GM18870 (cell line): Measurements from ENCODE around the gene PCDHB16.
"Not testable (repeated sequence)": the region's sequence is repeated elsewhere in the genome, so short reads cannot be mapped to it uniquely, and the experiment has no call there.

Experiments used
- ATAC-seq: cut with Tn5 transposase; IDR thresholded peaks from one replicate; pipeline ENCODE4 v1.9.1; 2021; ENCODE audit warnings: moderate library complexity; ENCODE audit not compliant: unreplicated experiment

Gene PCDHB16

DNA sequence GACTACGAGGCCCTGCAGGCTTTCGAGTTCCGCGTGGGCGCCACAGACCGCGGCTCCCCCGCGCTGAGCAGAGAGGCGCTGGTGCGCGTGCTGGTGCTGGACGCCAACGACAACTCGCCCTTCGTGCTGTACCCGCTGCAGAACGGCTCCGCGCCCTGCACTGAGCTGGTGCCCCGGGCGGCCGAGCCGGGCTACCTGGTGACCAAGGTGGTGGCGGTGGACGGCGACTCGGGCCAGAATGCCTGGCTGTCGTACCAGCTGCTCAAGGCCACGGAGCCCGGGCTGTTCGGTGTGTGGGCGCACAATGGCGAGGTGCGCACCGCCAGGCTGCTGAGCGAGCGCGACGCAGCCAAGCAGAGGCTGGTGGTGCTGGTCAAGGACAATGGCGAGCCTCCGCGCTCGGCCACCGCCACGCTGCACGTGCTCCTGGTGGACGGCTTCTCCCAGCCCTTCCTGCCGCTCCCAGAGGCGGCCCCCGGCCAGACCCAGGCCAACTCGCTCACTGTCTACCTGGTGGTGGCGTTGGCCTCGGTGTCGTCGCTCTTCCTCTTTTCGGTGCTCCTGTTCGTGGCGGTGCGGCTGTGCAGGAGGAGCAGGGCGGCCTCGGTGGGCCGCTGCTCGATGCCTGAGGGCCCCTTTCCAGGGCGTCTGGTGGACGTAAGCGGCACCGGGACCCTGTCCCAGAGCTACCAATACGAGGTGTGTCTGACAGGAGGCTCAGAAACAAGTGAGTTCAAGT, 2.1 kb downstream of the PCDHB16 start:
- ATAC-seq, result not testable (repeated sequence)

DNA sequence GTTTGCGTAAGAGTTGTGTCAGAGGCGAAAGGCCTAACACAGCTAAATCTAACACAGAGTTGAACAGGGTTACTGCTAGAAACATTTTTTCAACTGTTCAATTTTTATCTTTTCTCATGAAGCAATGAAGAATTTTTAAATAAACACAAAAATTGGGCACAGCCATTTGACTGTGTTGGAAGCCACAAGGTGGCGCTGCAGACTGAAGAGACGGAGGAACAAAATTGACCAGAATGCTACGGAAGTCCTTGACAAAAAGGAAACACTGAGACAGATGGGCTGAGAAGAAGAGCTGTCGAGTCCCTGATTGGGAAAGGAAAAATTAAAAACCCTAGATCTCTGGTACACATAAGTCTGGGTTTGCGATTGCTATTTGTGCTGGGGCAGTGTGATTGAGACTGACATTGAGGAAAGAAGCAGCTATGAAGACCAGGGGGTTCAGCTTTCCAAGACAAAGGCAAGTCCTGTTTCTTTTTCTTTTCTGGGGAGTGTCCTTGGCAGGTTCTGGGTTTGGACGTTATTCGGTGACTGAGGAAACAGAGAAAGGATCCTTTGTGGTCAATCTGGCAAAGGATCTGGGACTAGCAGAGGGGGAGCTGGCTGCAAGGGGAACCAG, 4.8 kb downstream of the PCDHB16 start, which contains the start of gene PCDHB9:
Gene PCDHB9 (plus strand): TSS at position 265 of the 616 bp plus-strand sequence. CDS start 158 bp downstream, at position 423.
- ATAC-seq, result no peak

DNA sequence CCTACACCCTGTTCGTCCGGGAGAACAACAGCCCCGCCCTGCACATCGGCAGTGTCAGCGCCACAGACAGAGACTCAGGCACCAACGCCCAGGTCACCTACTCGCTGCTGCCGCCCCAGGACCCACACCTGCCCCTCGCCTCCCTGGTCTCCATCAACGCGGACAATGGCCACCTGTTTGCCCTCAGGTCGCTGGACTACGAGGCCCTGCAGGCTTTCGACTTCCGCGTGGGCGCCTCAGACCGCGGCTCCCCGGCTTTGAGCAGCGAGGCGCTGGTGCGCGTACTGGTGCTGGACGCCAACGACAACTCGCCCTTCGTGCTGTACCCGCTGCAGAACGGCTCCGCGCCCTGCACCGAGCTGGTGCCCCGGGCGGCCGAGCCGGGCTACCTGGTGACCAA, 6.5 kb downstream of the PCDHB16 start:
- not testable (repeated sequence) for ATAC-seq

DNA sequence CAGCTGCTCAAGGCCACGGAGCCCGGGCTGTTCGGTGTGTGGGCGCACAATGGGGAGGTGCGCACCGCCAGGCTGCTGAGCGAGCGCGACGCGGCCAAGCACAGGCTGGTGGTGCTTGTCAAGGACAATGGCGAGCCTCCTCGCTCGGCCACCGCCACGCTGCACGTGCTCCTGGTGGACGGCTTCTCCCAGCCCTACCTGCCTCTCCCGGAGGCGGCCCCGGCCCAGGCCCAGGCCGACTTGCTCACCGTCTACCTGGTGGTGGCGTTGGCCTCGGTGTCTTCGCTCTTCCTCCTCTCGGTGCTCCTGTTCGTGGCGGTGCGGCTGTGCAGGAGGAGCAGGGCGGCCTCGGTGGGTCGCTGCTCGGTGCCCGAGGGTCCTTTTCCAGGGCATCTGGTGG, 6.9 kb downstream of the PCDHB16 start:
- ATAC-seq, result not testable (repeated sequence)

DNA sequence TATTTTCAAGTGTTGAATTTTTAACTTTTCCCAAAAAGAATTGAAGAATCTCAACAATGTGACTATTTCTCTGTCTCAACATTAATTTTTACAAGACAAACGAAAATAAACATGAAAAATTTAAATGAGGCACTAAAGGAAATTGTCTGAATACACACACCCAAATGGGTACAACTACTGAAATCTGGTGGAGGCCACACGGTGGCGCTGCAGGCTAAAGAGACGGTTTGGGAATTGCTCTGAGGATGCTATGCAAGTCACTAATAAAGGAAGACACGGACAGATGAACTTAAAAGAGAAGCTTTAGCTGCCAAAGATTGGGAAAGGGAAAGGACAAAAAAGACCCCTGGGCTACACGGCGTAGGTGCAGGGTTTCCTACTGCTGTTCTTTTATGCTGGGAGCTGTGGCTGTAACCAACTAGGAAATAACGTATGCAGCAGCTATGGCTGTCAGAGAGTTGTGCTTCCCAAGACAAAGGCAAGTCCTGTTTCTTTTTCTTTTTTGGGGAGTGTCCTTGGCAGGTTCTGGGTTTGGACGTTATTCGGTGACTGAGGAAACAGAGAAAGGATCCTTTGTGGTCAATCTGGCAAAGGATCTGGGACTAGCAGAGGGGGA, 10.0 kb downstream of the PCDHB16 start, which contains the start of gene PCDHB10:
Gene PCDHB10 (plus strand): TSS at position 244 of the 616 bp plus-strand sequence. CDS start 200 bp downstream, at position 444.
- ATAC-seq, result no peak

DNA sequence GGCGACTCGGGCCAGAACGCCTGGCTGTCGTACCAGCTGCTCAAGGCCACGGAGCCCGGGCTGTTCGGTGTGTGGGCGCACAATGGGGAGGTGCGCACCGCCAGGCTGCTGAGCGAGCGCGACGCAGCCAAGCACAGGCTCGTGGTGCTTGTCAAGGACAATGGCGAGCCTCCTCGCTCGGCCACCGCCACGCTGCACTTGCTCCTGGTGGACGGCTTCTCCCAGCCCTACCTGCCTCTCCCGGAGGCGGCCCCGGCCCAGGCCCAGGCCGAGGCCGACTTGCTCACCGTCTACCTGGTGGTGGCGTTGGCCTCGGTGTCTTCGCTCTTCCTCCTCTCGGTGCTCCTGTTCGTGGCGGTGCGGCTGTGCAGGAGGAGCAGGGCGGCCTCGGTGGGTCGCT, 12.1 kb downstream of the PCDHB16 start:
- not testable (repeated sequence) for ATAC-seq

DNA sequence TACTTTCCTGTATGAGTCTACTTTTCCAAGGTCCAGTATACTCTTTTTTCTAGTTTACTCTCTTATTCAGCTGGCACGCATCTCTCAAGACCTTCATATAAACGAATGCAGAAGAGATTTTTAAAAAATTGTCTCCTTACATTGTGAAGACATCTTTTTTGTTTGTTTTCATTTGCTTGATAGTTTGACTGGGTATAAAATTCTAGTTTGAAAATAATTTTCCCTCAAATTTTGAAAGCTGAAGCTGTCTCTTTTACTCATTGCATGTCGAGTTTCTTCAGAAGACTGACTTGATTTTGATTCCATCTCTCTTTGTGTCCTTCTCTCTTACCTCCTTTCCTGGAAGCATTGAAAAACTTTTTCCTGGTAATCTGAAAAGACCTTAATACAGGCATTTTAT, 14.2 kb downstream of the PCDHB16 start:
- ATAC-seq, result no peak

DNA sequence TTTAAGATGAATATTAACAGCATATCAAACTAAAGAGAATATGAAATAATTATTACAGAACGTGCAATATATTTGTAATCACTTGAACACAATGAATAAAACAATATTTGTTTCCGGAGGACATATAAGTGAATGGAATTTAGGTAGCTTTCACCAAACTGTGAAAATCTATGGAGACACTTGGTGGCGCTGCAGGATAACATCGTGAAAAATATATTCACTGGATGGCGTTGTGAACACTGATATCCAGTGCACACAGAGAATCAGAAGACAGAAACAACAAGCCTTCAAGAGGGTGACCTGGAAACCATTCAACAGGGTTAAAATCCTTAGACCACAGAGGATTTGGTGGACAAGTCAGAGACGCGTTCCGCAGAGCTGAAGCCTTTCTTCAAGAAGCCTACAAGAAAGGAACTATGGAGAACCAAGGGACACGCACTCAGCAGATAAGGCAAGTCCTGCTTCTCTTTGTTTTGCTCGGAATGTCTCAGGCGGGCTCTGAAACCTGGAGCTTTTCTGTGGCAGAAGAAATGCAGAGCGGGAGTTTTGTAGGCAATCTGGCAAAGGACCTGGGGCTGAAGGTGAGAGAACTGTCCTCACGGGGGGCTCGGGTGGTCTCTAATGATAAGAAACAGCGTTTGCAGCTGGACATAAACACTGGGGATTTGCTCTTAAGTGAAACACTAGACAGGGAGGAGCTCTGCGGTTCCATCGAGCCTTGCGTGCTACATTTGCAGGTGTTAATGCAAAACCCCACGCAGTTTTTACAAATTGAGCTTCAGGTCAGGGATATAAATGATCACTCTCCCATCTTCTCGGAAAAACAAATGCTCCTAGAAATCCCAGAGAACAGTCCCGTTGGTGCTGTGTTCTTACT, 17.4 kb downstream of the PCDHB16 start, which contains the start of gene PCDHB11:
Gene PCDHB11 (plus strand): TSS at position 269 of the 877 bp plus-strand sequence. CDS start 148 bp downstream, at position 417.
- ATAC-seq, result no peak

DNA sequence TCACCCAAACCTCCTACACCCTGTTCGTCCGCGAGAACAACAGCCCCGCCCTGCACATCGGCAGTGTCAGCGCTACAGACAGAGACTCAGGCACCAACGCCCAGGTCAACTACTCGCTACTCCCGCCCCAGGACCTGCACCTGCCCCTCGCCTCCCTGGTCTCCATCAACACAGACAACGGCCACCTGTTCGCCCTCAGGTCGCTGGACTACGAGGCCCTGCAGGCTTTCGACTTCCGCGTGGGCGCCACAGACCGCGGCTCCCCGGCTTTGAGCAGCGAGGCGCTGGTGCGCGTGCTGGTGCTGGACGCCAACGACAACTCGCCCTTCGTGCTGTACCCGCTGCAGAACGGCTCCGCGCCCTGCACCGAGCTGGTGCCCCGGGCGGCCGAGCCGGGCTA, 18.9 kb downstream of the PCDHB16 start:
- not testable (repeated sequence) for ATAC-seq

DNA sequence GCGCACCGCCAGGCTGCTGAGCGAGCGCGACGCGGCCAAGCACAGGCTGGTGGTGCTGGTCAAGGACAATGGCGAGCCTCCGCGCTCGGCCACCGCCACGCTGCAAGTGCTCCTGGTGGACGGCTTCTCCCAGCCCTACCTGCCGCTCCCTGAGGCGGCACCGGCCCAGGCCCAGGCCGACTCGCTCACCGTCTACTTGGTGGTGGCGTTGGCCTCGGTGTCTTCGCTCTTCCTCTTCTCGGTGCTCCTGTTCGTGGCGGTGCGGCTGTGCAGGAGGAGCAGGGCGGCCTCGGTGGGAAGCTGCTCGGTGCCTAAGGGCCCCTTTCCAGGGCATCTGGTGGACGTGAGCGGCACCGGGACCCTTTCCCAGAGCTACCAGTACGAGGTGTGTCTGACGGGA, 19.5 kb downstream of the PCDHB16 start:
- not testable (repeated sequence) for ATAC-seq

DNA sequence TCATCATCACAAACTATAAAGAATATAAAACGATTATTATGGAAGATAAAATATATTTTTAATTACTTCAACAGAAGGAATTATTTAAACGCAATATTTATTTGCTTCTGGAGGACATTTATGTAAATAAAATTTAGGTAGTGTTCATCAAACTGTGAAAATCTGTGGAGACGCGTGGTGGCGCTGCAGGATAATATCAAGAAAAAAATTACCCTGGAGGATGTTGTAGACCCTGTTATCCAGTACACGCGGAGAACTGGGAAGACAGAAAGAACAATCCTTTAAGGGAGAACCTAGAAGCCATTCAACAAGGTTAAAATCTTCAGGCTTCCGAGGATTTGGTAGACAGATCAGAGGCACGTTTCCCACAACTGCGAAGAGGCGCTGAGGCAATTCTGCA, 26.3 kb downstream of the PCDHB16 start, which contains the start of gene PCDHB12:
Gene PCDHB12 (plus strand): TSS at position 242 of the 400 bp plus-strand sequence. CDS start 189 bp downstream, outside the sequence.
- ATAC-seq, result no peak

DNA sequence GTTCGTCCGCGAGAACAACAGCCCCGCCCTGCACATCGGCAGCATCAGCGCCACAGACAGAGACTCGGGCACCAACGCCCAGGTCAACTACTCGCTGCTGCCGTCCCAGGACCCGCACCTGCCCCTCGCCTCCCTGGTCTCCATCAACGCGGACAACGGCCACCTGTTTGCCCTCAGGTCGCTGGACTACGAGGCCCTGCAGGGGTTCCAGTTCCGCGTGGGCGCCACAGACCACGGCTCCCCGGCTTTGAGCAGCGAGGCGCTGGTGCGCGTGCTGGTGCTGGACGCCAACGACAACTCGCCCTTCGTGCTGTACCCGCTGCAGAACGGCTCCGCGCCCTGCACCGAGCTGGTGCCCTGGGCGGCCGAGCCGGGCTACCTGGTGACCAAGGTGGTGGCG, 28.1 kb downstream of the PCDHB16 start:
- ATAC-seq, result not testable (repeated sequence)

DNA sequence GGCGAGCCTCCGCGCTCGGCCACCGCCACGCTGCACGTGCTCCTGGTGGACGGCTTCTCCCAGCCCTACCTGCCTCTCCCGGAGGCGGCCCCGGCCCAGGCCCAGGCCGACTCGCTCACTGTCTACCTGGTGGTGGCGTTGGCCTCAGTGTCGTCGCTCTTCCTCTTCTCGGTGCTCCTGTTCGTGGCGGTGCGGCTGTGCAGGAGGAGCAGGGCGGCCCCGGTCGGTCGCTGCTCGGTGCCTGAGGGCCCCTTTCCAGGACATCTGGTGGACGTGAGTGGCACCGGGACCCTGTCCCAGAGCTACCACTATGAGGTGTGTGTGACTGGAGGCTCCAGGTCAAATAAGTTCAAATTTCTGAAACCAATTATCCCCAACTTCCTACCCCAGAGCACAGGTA, 28.7 kb downstream of the PCDHB16 start:
- ATAC-seq, result not testable (repeated sequence)

DNA sequence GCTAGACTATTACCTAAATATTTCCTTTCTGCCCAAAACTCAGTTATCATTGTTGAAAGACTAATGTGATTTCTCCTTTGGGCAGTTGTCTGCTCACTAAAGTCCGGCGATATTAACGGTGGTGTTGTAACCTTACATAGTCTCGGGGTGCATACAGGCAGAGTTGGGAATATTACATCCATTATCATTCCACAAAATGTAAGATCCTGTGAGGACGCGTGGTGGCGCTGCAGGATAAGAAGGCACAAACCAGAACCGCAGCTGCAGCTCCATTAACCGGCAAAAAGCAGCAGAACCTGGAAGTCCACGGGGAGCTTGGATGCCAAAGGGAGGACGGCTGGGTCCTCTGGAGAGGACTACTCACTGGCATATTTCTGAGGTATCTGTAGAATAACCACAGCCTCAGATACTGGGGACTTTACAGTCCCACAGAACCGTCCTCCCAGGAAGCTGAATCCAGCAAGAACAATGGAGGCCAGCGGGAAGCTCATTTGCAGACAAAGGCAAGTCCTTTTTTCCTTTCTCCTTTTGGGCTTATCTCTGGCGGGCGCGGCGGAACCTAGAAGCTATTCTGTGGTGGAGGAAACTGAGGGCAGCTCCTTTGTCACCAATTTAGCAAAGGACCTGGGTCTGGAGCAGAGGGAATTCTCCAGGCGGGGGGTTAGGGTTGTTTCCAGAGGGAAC, 31.6 kb downstream of the PCDHB16 start, which contains the start of gene PCDHB13:
Gene PCDHB13 (plus strand): TSS at position 264 of the 684 bp plus-strand sequence. CDS start 205 bp downstream, at position 469.
- not testable (repeated sequence) for ATAC-seq

DNA sequence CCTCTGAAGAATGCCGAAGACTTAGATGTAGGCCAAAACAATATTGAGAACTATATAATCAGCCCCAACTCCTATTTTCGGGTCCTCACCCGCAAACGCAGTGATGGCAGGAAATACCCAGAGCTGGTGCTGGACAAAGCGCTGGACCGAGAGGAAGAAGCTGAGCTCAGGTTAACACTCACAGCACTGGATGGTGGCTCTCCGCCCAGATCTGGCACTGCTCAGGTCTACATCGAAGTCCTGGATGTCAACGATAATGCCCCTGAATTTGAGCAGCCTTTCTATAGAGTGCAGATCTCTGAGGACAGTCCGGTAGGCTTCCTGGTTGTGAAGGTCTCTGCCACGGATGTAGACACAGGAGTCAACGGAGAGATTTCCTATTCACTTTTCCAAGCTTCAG, 32.4 kb downstream of the PCDHB16 start:
- ATAC-seq, result not testable (repeated sequence)

DNA sequence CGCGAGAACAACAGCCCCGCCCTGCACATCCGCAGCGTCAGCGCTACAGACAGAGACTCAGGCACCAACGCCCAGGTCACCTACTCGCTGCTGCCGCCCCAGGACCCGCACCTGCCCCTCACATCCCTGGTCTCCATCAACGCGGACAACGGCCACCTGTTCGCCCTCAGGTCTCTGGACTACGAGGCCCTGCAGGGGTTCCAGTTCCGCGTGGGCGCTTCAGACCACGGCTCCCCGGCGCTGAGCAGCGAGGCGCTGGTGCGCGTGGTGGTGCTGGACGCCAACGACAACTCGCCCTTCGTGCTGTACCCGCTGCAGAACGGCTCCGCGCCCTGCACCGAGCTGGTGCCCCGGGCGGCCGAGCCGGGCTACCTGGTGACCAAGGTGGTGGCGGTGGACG, 33.3 kb downstream of the PCDHB16 start:
- not testable (repeated sequence) for ATAC-seq

DNA sequence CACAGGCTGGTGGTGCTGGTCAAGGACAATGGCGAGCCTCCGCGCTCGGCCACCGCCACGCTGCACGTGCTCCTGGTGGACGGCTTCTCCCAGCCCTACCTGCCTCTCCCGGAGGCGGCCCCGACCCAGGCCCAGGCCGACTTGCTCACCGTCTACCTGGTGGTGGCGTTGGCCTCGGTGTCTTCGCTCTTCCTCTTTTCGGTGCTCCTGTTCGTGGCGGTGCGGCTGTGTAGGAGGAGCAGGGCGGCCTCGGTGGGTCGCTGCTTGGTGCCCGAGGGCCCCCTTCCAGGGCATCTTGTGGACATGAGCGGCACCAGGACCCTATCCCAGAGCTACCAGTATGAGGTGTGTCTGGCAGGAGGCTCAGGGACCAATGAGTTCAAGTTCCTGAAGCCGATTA, 33.8 kb downstream of the PCDHB16 start:
- not testable (repeated sequence) for ATAC-seq

DNA sequence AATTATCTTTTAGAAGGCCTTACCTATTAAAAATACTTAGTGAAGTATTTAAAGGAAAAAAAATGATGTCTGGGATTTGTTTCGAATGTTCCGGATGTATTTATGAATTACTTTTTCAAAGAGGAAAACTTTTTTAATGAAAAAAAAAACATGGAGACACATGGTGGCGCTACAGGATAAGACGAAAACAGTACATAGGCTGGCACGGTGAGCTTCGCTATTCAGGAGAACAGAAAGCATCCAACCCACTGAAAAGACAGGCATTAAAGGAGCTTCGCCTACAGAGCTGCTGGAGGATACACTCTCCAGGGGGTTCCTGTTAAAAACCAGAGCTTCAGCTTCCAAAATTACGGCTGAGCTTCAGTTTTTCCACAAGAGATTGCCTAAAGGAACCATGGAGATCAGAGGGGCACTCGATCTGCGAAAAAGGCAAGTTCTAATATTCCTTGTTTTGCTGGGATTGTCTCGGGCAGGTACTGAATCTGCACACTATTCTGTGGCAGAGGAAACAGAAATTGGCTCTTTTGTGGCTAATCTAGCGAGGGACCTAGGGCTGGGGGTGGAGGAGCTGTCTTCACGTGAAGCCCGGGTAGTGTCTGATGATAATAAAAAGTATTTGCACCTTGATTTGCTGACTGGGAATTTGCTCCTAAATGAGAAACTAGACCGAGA, 41.1 kb downstream of the PCDHB16 start, which contains the start of gene PCDHB14:
Gene PCDHB14 (plus strand): TSS at position 232 of the 672 bp plus-strand sequence. CDS start 163 bp downstream, at position 395.
- no peak for ATAC-seq

DNA sequence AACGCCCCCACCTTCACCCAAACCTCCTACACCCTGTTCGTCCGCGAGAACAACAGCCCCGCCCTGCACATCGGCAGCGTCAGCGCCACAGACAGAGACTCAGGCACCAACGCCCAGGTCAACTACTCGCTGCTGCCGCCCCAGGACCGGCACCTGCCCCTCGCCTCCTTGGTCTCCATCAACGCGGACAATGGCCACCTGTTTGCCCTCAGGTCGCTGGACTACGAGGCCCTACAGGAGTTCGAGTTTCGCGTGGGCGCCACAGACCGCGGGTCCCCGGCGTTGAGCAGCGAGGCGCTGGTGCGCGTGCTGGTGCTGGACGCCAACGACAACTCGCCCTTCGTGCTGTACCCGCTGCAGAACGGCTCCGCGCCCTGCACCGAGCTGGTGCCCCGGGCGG, 42.7 kb downstream of the PCDHB16 start:
- ATAC-seq, result not testable (repeated sequence)
